ENCODE data around the gene FOXK1.
A peak's percentile ranks its signal among the peaks of the same experiment; 100 is the strongest.
"Not testable (repeated sequence)": the region's sequence is repeated elsewhere in the genome, so short reads cannot be mapped to it uniquely, and the experiment has no call there.

Gene FOXK1

DNA sequence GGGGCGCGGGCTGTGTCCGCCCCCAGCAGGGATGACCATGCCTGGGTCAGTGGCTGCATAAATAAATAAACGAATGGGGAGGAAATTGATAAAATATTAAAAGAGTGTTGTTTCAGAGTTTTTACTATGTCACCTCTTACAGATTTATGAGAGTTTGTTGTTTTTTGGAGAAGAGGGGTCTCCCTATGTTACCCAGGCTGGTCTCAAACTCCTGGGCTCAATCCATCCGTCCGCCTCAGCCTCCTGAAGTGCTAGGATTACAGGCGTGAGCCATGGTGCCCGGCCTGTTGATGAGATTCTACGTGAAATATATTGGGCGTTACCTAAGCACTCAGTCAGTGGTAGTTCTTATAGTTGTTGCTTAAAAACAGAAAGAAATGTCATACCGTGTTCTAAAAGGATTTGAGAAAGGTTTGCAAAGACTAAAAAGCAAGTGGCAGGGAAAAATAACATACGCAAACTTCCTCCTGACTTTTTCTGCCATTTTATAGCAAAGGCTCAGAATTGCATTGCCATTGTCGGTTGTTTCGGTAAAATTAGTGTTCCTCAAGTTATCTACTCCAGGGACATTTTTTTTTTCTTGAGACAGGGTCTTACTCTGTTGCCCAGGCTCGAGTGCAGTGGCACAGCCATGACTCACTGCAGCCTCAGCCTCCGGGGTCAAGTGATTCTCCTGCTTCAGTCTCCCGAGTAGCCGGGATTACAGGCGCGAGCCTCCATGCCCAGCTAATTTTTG is 39.5 kb upstream of the FOXK1 start:
- Histone ChIP-seq H3K9me3 (ENCODE audit: insufficient read depth, low read length) (no peaks in the 10 kb centered on the region), H3K27ac (ENCODE audit: low read length) (peak overlapping the region; percentile 70), H2AFZ (ENCODE audit: low read depth, low read length) (peak overlapping the region; percentile 3; the same call in 1 of the 2 replicates), H3K4me1 (ENCODE audit: low read length) (peaks cover 5% of the 10 kb centered on the region; the same call in 1 of the 2 replicates), H3K36me3 (replicated peaks; ENCODE audit: low read depth, low read length) (no peaks in the 10 kb centered on the region), H3K79me2 (ENCODE audit: low read length) (peaks cover 6% of the 10 kb centered on the region), H3K9ac (ENCODE audit: low read length) (peak overlapping the region; percentile 79), H4K20me1 (ENCODE audit: insufficient read depth, low read length) (no peaks in the 10 kb centered on the region), H3K27me3 (ENCODE audit: low read depth, low read length) (no peaks in the 10 kb centered on the region), H3K4me2 (ENCODE audit: low read length) (peak overlapping the region; percentile 63), H3K4me3 (ENCODE audit: low read length) (peak overlapping the region; percentile 80)
- TF ChIP-seq EZH2phosphoT487 (IDR thresholded peaks at IDR 0.05; ENCODE audit: low read depth): no peak
- TF ChIP-seq, protein P1, sequence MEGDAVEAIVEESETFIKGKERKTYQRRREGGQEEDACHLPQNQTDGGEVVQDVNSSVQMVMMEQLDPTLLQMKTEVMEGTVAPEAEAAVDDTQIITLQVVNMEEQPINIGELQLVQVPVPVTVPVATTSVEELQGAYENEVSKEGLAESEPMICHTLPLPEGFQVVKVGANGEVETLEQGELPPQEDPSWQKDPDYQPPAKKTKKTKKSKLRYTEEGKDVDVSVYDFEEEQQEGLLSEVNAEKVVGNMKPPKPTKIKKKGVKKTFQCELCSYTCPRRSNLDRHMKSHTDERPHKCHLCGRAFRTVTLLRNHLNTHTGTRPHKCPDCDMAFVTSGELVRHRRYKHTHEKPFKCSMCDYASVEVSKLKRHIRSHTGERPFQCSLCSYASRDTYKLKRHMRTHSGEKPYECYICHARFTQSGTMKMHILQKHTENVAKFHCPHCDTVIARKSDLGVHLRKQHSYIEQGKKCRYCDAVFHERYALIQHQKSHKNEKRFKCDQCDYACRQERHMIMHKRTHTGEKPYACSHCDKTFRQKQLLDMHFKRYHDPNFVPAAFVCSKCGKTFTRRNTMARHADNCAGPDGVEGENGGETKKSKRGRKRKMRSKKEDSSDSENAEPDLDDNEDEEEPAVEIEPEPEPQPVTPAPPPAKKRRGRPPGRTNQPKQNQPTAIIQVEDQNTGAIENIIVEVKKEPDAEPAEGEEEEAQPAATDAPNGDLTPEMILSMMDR (IDR thresholded peaks at IDR 0.05; ENCODE audit: low read depth, low read length): no peak

GRCh38 chr7:4643204-4643471 is 39.0 kb upstream of the FOXK1 start:
- not testable (repeated sequence) for H3K27me3 ChIP-seq (ENCODE audit: low read depth, low read length); H3K36me3 ChIP-seq (replicated peaks; ENCODE audit: low read depth, low read length); H3K9ac ChIP-seq (ENCODE audit: low read length); H2AFZ ChIP-seq (ENCODE audit: low read depth, low read length); H3K9me3 ChIP-seq (ENCODE audit: insufficient read depth, low read length); H3K79me2 ChIP-seq (ENCODE audit: low read length); H4K20me1 ChIP-seq (ENCODE audit: insufficient read depth, low read length); H3K27ac ChIP-seq (ENCODE audit: low read length); H3K4me1 ChIP-seq (ENCODE audit: low read length)
- Histone ChIP-seq H3K4me3 (ENCODE audit: low read length) (peak overlapping the region; percentile 80; the same call in 1 of the 2 replicates), H3K4me2 (ENCODE audit: low read length) (peak overlapping the region; percentile 63; the same call in 1 of the 2 replicates)

GRCh38 chr7:4645246-4645645 is 36.8 kb upstream of the FOXK1 start:
- Histone ChIP-seq H3K27ac (ENCODE audit: low read length) (no peak overlapping the region), H3K79me2 (ENCODE audit: low read length) (peaks cover 6% of the 10 kb centered on the region), H3K27me3 (ENCODE audit: low read depth, low read length) (no peaks in the 10 kb centered on the region), H3K36me3 (replicated peaks; ENCODE audit: low read depth, low read length) (no peaks in the 10 kb centered on the region), H3K9me3 (ENCODE audit: insufficient read depth, low read length) (no peaks in the 10 kb centered on the region), H4K20me1 (ENCODE audit: insufficient read depth, low read length) (no peaks in the 10 kb centered on the region), H2AFZ (ENCODE audit: low read depth, low read length) (no peak overlapping the region), H3K4me1 (ENCODE audit: low read length) (peaks cover 5% of the 10 kb centered on the region; the same call in 1 of the 2 replicates), H3K9ac (ENCODE audit: low read length) (no peak overlapping the region), H3K4me2 (ENCODE audit: low read length) (no peak overlapping the region), H3K4me3 (ENCODE audit: low read length) (no peak overlapping the region)
- TF ChIP-seq, protein P1 (IDR thresholded peaks at IDR 0.05; ENCODE audit: low read depth, low read length): no peak
- TF ChIP-seq EZH2phosphoT487 (IDR thresholded peaks at IDR 0.05; ENCODE audit: low read depth): no peak

DNA sequence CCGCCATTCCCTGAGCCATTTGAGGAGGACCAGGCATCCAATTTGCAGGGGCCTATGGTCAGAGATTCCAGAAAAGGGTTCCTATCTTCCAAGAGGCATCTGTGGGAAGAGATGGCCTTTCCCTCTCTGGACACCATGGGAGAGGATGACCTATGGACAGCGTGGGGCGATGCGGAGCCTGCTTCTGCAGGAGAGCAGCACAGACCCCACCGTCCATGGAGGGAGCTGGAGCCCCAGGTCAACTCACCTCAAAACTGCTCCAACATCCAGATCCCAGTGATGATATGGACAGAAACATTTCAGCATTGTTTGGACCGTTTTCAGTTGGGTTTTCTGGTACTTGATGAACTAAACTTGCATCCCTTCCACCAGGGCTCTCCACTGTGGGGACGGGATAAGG is 34.0 kb upstream of the FOXK1 start:
- Histone ChIP-seq H3K4me1 (ENCODE audit: low read length) (no peaks in the 10 kb centered on the region), H3K9me3 (ENCODE audit: insufficient read depth, low read length) (no peaks in the 10 kb centered on the region), H4K20me1 (ENCODE audit: insufficient read depth, low read length) (no peaks in the 10 kb centered on the region), H3K79me2 (ENCODE audit: low read length) (no peaks in the 10 kb centered on the region), H3K4me2 (ENCODE audit: low read length) (no peak overlapping the region), H3K27ac (ENCODE audit: low read length) (no peak overlapping the region), H3K4me3 (ENCODE audit: low read length) (no peak overlapping the region), H3K27me3 (ENCODE audit: low read depth, low read length) (no peaks in the 10 kb centered on the region), H3K36me3 (replicated peaks; ENCODE audit: low read depth, low read length) (no peaks in the 10 kb centered on the region), H2AFZ (ENCODE audit: low read depth, low read length) (no peak overlapping the region), H3K9ac (ENCODE audit: low read length) (no peak overlapping the region)
- TF ChIP-seq, protein P1 (IDR thresholded peaks at IDR 0.05; ENCODE audit: low read depth, low read length): no peak
- TF ChIP-seq EZH2phosphoT487 (IDR thresholded peaks at IDR 0.05; ENCODE audit: low read depth): no peak
